GM20000 (cell line): Measurements from ENCODE around the gene EFNA5.

Experiments
- DNase-seq: peaks from one replicate; pipeline ENCODE4 v3.0.0; 2012; ENCODE audit warnings: low spot score
- CTCF ChIP-seq: IDR thresholded peaks from 2 replicates; pipeline ENCODE4 v1.5.1; 2012; ENCODE audit warnings: mild to moderate bottlenecking, control low read depth; ENCODE audit errors: extremely low read depth, missing control alignments

The EFNA5 gene

GRCh38 chr5:107668154-107669095 lies 2.3 kb downstream of the EFNA5 start:
- no peak for TF ChIP-seq CTCF
- no peak for DNase-seq

GRCh38 chr5:107666051-107666655 lies 4.6 kb downstream of the EFNA5 start:
- no peak for TF ChIP-seq CTCF
- DNase-seq, result no peak

- DNase-seq, result no peak
- no peak for TF ChIP-seq CTCF
These were observed 5.6 kb downstream of the EFNA5 start for GRCh38 chr5:107665036-107665570.

- DNase-seq, result no peak
- TF ChIP-seq CTCF, result no peak
These were observed 7.0 kb downstream of the EFNA5 start for GRCh38 chr5:107663697-107664096.

GRCh38 chr5:107661650-107662044 lies 9.1 kb downstream of the EFNA5 start:
- no peak for DNase-seq
- no peak for TF ChIP-seq CTCF

GRCh38 chr5:107661038-107661649 lies 9.6 kb downstream of the EFNA5 start:
- no peak for DNase-seq

More at GRCh38 chr5:107661038-107661649, 9.6 kb downstream of the EFNA5 start:
- TF ChIP-seq CTCF, result no peak
